ENCODE measurements around the gene UTP4.

The UTP4 gene

DNA sequence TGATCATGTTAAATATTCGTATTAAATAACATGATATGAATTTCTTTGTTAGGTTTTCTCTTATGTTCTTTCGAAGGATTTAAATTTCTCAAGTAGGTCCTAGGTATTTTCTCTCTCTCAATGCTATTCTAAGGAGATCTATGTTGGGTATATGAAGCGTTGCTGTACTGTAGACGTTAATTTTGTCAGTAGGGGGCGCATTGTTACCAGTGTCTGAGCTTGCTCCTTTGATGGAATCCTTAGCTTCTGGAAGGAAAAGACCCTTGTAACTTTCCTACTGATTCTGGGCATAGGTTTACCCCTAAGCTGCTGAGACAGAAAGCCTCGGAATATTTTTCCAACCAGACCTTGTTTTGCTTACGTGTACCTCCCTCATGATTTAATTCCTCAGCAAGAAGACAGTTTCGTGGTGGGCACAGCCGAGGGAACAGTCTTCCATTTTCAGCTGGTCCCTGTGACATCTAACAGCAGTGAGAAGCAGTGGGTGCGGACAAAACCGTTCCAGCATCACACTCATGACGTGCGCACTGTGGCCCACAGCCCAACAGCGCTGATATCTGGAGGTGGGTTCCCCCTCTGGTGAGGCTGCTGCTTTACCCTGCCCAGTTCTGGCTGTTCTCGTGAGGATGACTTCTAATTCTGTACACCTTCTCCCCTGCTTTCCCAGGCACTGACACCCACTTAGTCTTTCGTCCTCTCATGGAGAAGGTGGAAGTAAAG lies 17.9 kb downstream of the UTP4 start:
- no peaks in the 10 kb centered on the region for H3K27me3 ChIP-seq (ENCODE audit: insufficient read depth, low read length)
- H2AFZ ChIP-seq (ENCODE audit: low read depth, low read length), result no peak overlapping the region
- no peaks in the 10 kb centered on the region for H3K4me1 ChIP-seq (ENCODE audit: insufficient read depth, low read length)
- no peaks in the 10 kb centered on the region for H3K9me3 ChIP-seq (ENCODE audit: low read length)
- H3K36me3 ChIP-seq (ENCODE audit: insufficient read depth, low read length), result peaks cover 56% of the 10 kb centered on the region
- H3K4me3 ChIP-seq (ENCODE audit: low read length), result no peak overlapping the region

- Histone ChIP-seq H3K27me3 (ENCODE audit: insufficient read depth, low read length) (no peaks in the 10 kb centered on the region), H3K36me3 (ENCODE audit: insufficient read depth, low read length) (peaks cover 78% of the 10 kb centered on the region), H3K4me3 (ENCODE audit: low read length) (no peak overlapping the region), H3K9me3 (ENCODE audit: low read length) (no peaks in the 10 kb centered on the region), H2AFZ (ENCODE audit: low read depth, low read length) (no peak overlapping the region), H3K4me1 (ENCODE audit: insufficient read depth, low read length) (no peaks in the 10 kb centered on the region)
These were observed 24.7 kb downstream of the UTP4 start for GRCh38 chr16:69157196-69157595.

DNA sequence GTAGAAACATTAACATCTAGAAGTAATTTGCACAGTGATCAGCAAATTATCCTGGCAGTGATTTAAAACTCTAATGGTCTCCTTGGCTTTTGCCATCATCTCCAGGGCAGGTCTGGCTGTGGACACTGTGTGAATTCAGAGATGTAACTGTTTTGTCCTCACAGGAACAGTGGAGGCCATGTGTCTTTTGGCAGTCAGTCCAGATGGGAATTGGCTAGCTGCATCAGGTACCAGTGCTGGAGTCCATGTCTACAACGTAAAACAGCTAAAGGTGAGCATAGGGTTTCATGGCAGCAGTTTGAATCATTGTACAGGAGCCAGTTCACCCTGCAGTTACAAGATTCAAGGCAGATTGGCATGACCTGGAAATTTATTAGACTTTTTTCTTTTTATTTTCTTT lies 27.7 kb downstream of the UTP4 start:
- no peak overlapping the region for H2AFZ ChIP-seq (ENCODE audit: low read depth, low read length)
- H3K9me3 ChIP-seq (ENCODE audit: low read length), result no peaks in the 10 kb centered on the region
- no peak overlapping the region for H3K4me3 ChIP-seq (ENCODE audit: low read length)
- H3K4me1 ChIP-seq (ENCODE audit: insufficient read depth, low read length), result no peaks in the 10 kb centered on the region
- H3K36me3 ChIP-seq (ENCODE audit: insufficient read depth, low read length), result peaks cover 81% of the 10 kb centered on the region
- no peaks in the 10 kb centered on the region for H3K27me3 ChIP-seq (ENCODE audit: insufficient read depth, low read length)

- Histone ChIP-seq H3K36me3 (ENCODE audit: insufficient read depth, low read length) (peaks cover 86% of the 10 kb centered on the region), H3K27me3 (ENCODE audit: insufficient read depth, low read length) (no peaks in the 10 kb centered on the region), H3K4me3 (ENCODE audit: low read length) (no peak overlapping the region), H3K4me1 (ENCODE audit: insufficient read depth, low read length) (no peaks in the 10 kb centered on the region), H3K9me3 (ENCODE audit: low read length) (no peaks in the 10 kb centered on the region), H2AFZ (ENCODE audit: low read depth, low read length) (no peak overlapping the region)
These were observed 33.1 kb downstream of the UTP4 start for GRCh38 chr16:69165584-69165983.

- Histone ChIP-seq H2AFZ (ENCODE audit: low read depth, low read length) (no peak overlapping the region), H3K9me3 (ENCODE audit: low read length) (no peaks in the 10 kb centered on the region), H3K36me3 (ENCODE audit: insufficient read depth, low read length) (peaks cover 79% of the 10 kb centered on the region), H3K4me1 (ENCODE audit: insufficient read depth, low read length) (peaks cover 2% of the 10 kb centered on the region), H3K4me3 (ENCODE audit: low read length) (no peak overlapping the region), H3K27me3 (ENCODE audit: insufficient read depth, low read length) (no peaks in the 10 kb centered on the region)
These were observed 33.9 kb downstream of the UTP4 start for GRCh38 chr16:69166221-69166833.

GRCh38 chr16:69166946-69167930 lies 34.8 kb downstream of the UTP4 start:
- no peak overlapping the region for H3K4me3 ChIP-seq (ENCODE audit: low read length)
- no peak overlapping the region for H2AFZ ChIP-seq (ENCODE audit: low read depth, low read length)
- no peaks in the 10 kb centered on the region for H3K27me3 ChIP-seq (ENCODE audit: insufficient read depth, low read length)
- no peaks in the 10 kb centered on the region for H3K9me3 ChIP-seq (ENCODE audit: low read length)
- H3K4me1 ChIP-seq (ENCODE audit: insufficient read depth, low read length), result peaks cover 7% of the 10 kb centered on the region
- H3K36me3 ChIP-seq (ENCODE audit: insufficient read depth, low read length), result peaks cover 76% of the 10 kb centered on the region

GRCh38 chr16:69169051-69169450 lies 36.6 kb downstream of the UTP4 start:
- Histone ChIP-seq H3K9me3 (ENCODE audit: low read length) (no peaks in the 10 kb centered on the region), H2AFZ (ENCODE audit: low read depth, low read length) (no peak overlapping the region), H3K36me3 (ENCODE audit: insufficient read depth, low read length) (peaks cover 65% of the 10 kb centered on the region), H3K27me3 (ENCODE audit: insufficient read depth, low read length) (no peaks in the 10 kb centered on the region), H3K4me3 (ENCODE audit: low read length) (no peak overlapping the region), H3K4me1 (ENCODE audit: insufficient read depth, low read length) (peaks cover 7% of the 10 kb centered on the region)

DNA sequence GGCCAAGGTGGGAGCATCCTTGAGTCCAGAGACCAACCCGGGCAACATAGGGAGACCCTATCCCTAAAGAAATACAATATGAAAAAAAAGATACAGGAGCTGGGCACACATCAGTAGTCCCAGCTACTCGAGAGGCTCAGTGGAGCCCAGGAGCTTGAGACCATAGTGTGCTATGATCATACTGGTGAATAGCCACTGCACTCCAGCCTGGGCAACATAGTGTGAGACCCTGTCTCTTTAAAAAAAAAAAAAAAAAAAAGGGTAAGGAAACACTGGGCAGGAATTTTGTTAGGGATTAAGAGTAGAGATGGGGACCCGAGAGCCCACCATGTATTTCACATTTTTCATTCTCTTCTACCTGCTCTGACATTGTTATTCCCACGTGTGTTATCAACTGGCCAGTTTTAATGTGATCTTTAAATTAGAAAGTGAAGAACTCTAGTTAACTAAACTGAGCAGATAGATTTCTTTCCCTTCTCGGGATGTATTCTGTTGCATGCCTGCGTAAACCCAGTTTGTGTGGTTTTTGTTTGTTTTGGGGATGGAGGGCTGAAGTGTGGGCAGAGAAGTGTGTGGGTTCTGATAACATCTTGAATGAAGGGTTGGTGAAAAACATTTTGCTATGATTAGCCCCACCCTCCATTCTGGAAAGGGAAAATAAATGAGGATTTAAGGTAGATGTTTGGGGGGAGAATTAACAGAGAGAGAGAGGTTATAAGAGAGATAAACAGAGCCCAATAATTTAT lies 37.3 kb downstream of the UTP4 start:
- Histone ChIP-seq H3K4me3 (ENCODE audit: low read length) (no peak overlapping the region), H3K4me1 (ENCODE audit: insufficient read depth, low read length) (peaks cover 7% of the 10 kb centered on the region), H3K9me3 (ENCODE audit: low read length) (no peaks in the 10 kb centered on the region), H3K27me3 (ENCODE audit: insufficient read depth, low read length) (no peaks in the 10 kb centered on the region), H3K36me3 (ENCODE audit: insufficient read depth, low read length) (peaks cover 59% of the 10 kb centered on the region), H2AFZ (ENCODE audit: low read depth, low read length) (no peak overlapping the region)

- peaks cover 7% of the 10 kb centered on the region for H3K4me1 ChIP-seq (ENCODE audit: insufficient read depth, low read length)
- H3K9me3 ChIP-seq (ENCODE audit: low read length), result no peaks in the 10 kb centered on the region
- H2AFZ ChIP-seq (ENCODE audit: low read depth, low read length), result no peak overlapping the region
- peaks cover 45% of the 10 kb centered on the region for H3K36me3 ChIP-seq (ENCODE audit: insufficient read depth, low read length)
- no peak overlapping the region for H3K4me3 ChIP-seq (ENCODE audit: low read length)
- no peaks in the 10 kb centered on the region for H3K27me3 ChIP-seq (ENCODE audit: insufficient read depth, low read length)
These were observed 39.1 kb downstream of the UTP4 start for GRCh38 chr16:69171325-69172084.

- H3K9me3 ChIP-seq (ENCODE audit: low read length), result no peaks in the 10 kb centered on the region
- peaks cover 8% of the 10 kb centered on the region for H3K36me3 ChIP-seq (ENCODE audit: insufficient read depth, low read length)
- H2AFZ ChIP-seq (ENCODE audit: low read depth, low read length), result no peak overlapping the region
- no peaks in the 10 kb centered on the region for H3K27me3 ChIP-seq (ENCODE audit: insufficient read depth, low read length)
- H3K4me1 ChIP-seq (ENCODE audit: insufficient read depth, low read length), result peaks cover 6% of the 10 kb centered on the region
- no peak overlapping the region for H3K4me3 ChIP-seq (ENCODE audit: low read length)
These were observed 43.8 kb downstream of the UTP4 start for GRCh38 chr16:69176033-69176800.

GRCh38 chr16:69179328-69180010 lies 47.0 kb downstream of the UTP4 start:
- Histone ChIP-seq H3K4me1 (ENCODE audit: insufficient read depth, low read length) (no peaks in the 10 kb centered on the region), H3K27me3 (ENCODE audit: insufficient read depth, low read length) (no peaks in the 10 kb centered on the region), H3K4me3 (ENCODE audit: low read length) (no peak overlapping the region), H2AFZ (ENCODE audit: low read depth, low read length) (no peak overlapping the region), H3K36me3 (ENCODE audit: insufficient read depth, low read length) (peaks cover 3% of the 10 kb centered on the region), H3K9me3 (ENCODE audit: low read length) (no peaks in the 10 kb centered on the region)

Data from neuron (in vitro differentiated cells).